WTC11 (cell line): ENCODE data around the gene BHLHE40. TPM values are rescaled to one million over a fixed set of nuclear protein-coding genes. Genes with fewer than 3 reads are reported as not detected.

Experiments used
- ATAC-seq: fragments of 200-7000 bp; cut with Tn5 transposase; 2 replicates; pipeline ENCODE4 v1.10.0; 2021; ENCODE audit warnings: mild to moderate bottlenecking, moderate library complexity
- CTCF ChIA-PET: fragments of 300-600 bp; sonication (Branson Sonifier 250); formaldehyde crosslinking; loops from one replicate; lab custom pipeline; 2021; ENCODE audit warnings: antibody characterized with exemption; lab: Charles Lee
- POLR2A ChIA-PET: fragments of 350-600 bp; sonication (Branson Sonifier 250); formaldehyde crosslinking; loops from one replicate; lab custom pipeline; 2021; ENCODE audit warnings: antibody characterized with exemption; lab: Charles Lee
- DNase-seq: peaks from one replicate; pipeline ENCODE4 v3.0.0; 2021; ENCODE audit warnings: low spot score
- H3K27ac Mint-ChIP-seq: 2 replicates; pipeline ENCODE4 v1.8.0; 2021; ENCODE audit warnings: mixed read lengths
- H3K27me3 Mint-ChIP-seq: 2 replicates; pipeline ENCODE4 v1.8.0; 2021; ENCODE audit warnings: low read depth, mild to moderate bottlenecking, moderate library complexity, mixed read lengths
- H3K36me3 Mint-ChIP-seq: 2 replicates; pipeline ENCODE4 v1.8.0; 2021; ENCODE audit warnings: mixed read lengths
- H3K4me1 Mint-ChIP-seq: 2 replicates; pipeline ENCODE4 v1.8.0; 2022; ENCODE audit warnings: mixed read lengths
- H3K4me3 Mint-ChIP-seq: 2 replicates; pipeline ENCODE4 v1.8.0; 2021; ENCODE audit warnings: mild to moderate bottlenecking, moderate library complexity, mixed read lengths
- H3K9me3 Mint-ChIP-seq: 2 replicates; pipeline ENCODE4 v1.8.0; 2021; ENCODE audit warnings: mixed read lengths
- AR ChIP-seq: fragments of 250-450 bp; sonication (Bioruptor Pico); IDR thresholded peaks from 2 replicates; pipeline ENCODE4 v1.9.0; 2021; ENCODE audit warnings: mild to moderate bottlenecking
- EMX1 ChIP-seq: fragments of 250-450 bp; sonication (Bioruptor Pico); IDR thresholded peaks from 2 replicates; pipeline ENCODE4 v1.8.0; 2021; ENCODE audit warnings: mild to moderate bottlenecking
- FOXJ3 ChIP-seq: sonication (generic); formaldehyde crosslinking; IDR thresholded peaks from 2 replicates; pipeline ENCODE4 v1.9.0; 2021; ENCODE audit warnings: missing genetic modification reagents, mild to moderate bottlenecking, borderline replicate concordance
- FOXK1 ChIP-seq: sonication (generic); formaldehyde crosslinking; IDR thresholded peaks from 2 replicates; pipeline ENCODE4 v1.8.0; 2022; ENCODE audit warnings: mild to moderate bottlenecking, moderate library complexity, missing genetic modification reagents
- FOXP4 ChIP-seq: sonication (generic); formaldehyde crosslinking; IDR thresholded peaks from 2 replicates; pipeline ENCODE4 v1.8.0; 2022; ENCODE audit warnings: mild to moderate bottlenecking, missing genetic modification reagents
- GTF2I ChIP-seq: fragments of 250-450 bp; sonication (Bioruptor Pico); conservative IDR thresholded peaks from 2 replicates; pipeline ENCODE4 v1.4.0; 2021; ENCODE audit warnings: mild to moderate bottlenecking
- HMGA2 ChIP-seq: fragments of 250-450 bp; sonication (Bioruptor Pico); IDR thresholded peaks from 2 replicates; pipeline ENCODE4 v1.4.0; 2021; ENCODE audit warnings: mild to moderate bottlenecking, moderate library complexity
- MYBL2 ChIP-seq: sonication (generic); formaldehyde crosslinking; IDR thresholded peaks from 2 replicates; pipeline ENCODE4 v1.8.1; 2023; ENCODE audit warnings: mild to moderate bottlenecking, moderate library complexity, missing genetic modification reagents
- NR2C2 ChIP-seq: sonication (generic); formaldehyde crosslinking; IDR thresholded peaks from 2 replicates; pipeline ENCODE4 v1.8.0; 2022; ENCODE audit warnings: mild to moderate bottlenecking, missing genetic modification reagents
- SMAD4 ChIP-seq: sonication (generic); formaldehyde crosslinking; IDR thresholded peaks from 2 replicates; pipeline ENCODE4 v1.8.0; 2022; ENCODE audit warnings: mild to moderate bottlenecking, missing genetic modification reagents
- TEAD4 ChIP-seq: sonication (generic); formaldehyde crosslinking; IDR thresholded peaks from 2 replicates; pipeline ENCODE4 v1.8.0; 2022; ENCODE audit warnings: mild to moderate bottlenecking, missing genetic modification reagents
- TP53 ChIP-seq: sonication (generic); formaldehyde crosslinking; IDR thresholded peaks from 2 replicates; pipeline ENCODE4 v1.8.1; 2023; ENCODE audit warnings: mild to moderate bottlenecking, missing genetic modification reagents
- ZNF232 ChIP-seq: sonication (generic); formaldehyde crosslinking; IDR thresholded peaks from 2 replicates; pipeline ENCODE4 v1.8.0; 2022; ENCODE audit warnings: mild to moderate bottlenecking, missing genetic modification reagents
- ZNF396 ChIP-seq: fragments of 250-450 bp; sonication (Bioruptor Pico); IDR thresholded peaks from 2 replicates; pipeline ENCODE4 v1.8.0; 2021; ENCODE audit warnings: mild to moderate bottlenecking, moderate library complexity, borderline replicate concordance
- ZNF416 ChIP-seq: fragments of 250-450 bp; sonication (Bioruptor Pico); IDR thresholded peaks from 2 replicates; pipeline ENCODE4 v1.9.0; 2021; ENCODE audit warnings: mild to moderate bottlenecking, inconsistent platforms
- ZSCAN18 ChIP-seq: fragments of 250-450 bp; sonication (Bioruptor Pico); IDR thresholded peaks from 2 replicates; pipeline ENCODE4 v2.1.2; 2022; ENCODE audit warnings: mild to moderate bottlenecking, moderate library complexity
- total RNA-seq: library from RNA; stranded (reverse); gene quantifications from 3 replicates; pipeline ENCODE4 v1.2.3, GENCODE V29; 2021
- TF ChIP-seq, protein P1 (sequence below): fragments of 250-450 bp; sonication (Bioruptor Pico); IDR thresholded peaks from 2 replicates; pipeline ENCODE4 v1.9.0; 2021; ENCODE audit warnings: mild to moderate bottlenecking
- TF ChIP-seq, protein P2 (sequence below): sonication (generic); formaldehyde crosslinking; IDR thresholded peaks from 2 replicates; pipeline ENCODE4 v1.8.0; 2022; ENCODE audit warnings: mild to moderate bottlenecking, missing genetic modification reagents

The BHLHE40 gene
- total RNA-seq, 1 experiment from 2014 or later: 5.7 TPM

DNA sequence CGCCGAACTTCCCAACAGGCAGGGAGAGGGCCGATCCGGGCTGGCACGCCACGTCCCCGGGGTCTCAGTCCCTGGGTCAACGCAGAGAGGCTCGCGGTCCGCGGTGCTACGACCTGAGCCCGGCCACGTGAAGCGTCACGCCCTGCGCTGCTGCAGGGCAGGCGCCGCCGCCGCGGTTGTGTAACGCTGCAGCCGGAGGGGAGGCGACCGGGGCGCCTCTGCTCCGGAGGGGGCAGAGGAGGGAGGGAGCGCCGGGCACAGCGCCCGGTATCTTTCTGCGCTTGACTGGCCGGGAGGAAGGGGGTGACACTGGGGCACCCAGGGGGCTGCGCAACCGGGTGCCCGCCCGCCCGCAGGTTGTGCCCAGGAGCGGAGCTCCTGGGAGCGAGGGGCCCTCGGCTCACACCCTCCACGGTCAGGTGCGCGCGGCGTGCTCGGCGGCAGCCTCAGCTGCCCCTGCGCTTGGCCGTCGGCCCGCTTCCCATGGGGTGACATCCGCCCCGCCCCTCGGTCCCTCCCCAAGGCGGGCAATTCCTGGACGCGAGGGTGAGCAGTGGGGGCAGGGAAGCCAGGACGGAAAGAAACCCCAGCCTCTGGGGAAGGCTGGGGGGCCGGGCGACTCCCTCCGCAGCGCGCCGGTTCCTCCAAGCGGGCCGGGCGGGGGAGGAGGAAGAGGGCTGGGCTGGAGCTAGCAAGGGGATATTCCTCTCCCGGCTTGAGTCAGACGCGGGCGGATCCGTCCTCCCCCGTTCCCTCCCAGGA is 852 bp upstream of the BHLHE40 start (continued):
- TF ChIP-seq GTF2I (CRISPR knock-in tag) (no peak), NR2C2 (no peak), AR (CRISPR knock-in tag) (no peak), FOXK1 (CRISPR knock-in tag) (0 out of 2 replicates have a peak, but pooled peaks have one; percentile 47), ZSCAN18 (CRISPR knock-in tag) (no peak), FOXJ3 (no peak), ZNF416 (no peak), ZNF396 (CRISPR knock-in tag) (no peak), FOXP4 (CRISPR knock-in tag) (peak; percentile 83), TEAD4 (CRISPR knock-in tag) (no peak), TP53 (CRISPR knock-in tag) (no peak), SMAD4 (no peak), MYBL2 (CRISPR knock-in tag) (peak; percentile 66), EMX1 (CRISPR knock-in tag) (no peak), ZNF232 (CRISPR knock-in tag) (0 out of 2 replicates have a peak, but pooled peaks have one; percentile 27)
- TF ChIP-seq, protein P1, sequence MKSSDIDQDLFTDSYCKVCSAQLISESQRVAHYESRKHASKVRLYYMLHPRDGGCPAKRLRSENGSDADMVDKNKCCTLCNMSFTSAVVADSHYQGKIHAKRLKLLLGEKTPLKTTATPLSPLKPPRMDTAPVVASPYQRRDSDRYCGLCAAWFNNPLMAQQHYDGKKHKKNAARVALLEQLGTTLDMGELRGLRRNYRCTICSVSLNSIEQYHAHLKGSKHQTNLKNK (CRISPR knock-in tag): no peak

DNA sequence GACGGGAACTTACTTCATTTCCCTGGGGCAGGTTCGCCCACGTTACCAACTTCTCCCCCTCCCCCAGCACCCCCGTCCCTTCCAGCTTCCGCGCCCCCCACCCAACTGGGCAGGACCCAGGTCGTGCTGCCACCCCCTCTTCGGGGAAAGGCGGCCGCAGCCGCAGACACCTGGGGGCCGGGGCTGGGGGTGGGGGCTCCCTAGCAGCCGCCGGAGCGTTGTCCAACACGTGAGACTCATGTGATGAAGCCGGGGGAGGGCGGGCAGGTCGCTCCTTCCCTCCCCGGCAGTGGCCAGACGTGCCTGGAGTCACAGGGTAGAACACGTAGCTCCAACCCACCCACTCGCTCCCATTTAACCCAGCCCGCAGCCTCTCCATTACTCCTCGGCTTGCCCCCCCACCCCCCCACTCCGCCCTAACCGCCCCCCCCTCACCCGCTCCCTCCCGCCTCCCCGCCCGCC is 240 bp upstream of the BHLHE40 start:
- Mint-ChIP-seq H3K36me3 (peaks cover 25% of the 10 kb centered on the region), H3K4me1 (peaks cover 42% of the 10 kb centered on the region), H3K27me3 (peaks cover 25% of the 10 kb centered on the region), H3K4me3 (peak overlapping the region; percentile 93), H3K9me3 (no peaks in the 10 kb centered on the region), H3K27ac (no peak overlapping the region)
- POLR2A ChIA-PET: interaction anchor here (0.6 to 1.5 kb wide), 6 partner anchors 8 to 607 kb away, joined by 3 to 7 read pairs (median 4); no protein-coding TSS in a partner anchor
- peak; percentile 3 for ATAC-seq
- TF ChIP-seq, protein P2, sequence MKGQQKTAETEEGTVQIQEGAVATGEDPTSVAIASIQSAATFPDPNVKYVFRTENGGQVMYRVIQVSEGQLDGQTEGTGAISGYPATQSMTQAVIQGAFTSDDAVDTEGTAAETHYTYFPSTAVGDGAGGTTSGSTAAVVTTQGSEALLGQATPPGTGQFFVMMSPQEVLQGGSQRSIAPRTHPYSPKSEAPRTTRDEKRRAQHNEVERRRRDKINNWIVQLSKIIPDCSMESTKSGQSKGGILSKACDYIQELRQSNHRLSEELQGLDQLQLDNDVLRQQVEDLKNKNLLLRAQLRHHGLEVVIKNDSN (CRISPR knock-in tag): peak; percentile 57; the same call in 1 of the 2 replicates
- TF ChIP-seq HMGA2 (CRISPR knock-in tag): no peak
- CTCF ChIA-PET: interaction anchor here (0.6 to 6.3 kb wide), 14 partner anchors 8 to 628 kb away, joined by 3 to 110 read pairs (median 3); no protein-coding TSS in a partner anchor
- peak; percentile 67 for DNase-seq
